Nephron (organoid): ENCODE data around the gene TTLL5.

ENCODE experiments used
- H3K27ac Mint-ChIP-seq, 3 experiments: 2 replicates each; pipeline ENCODE4 v1.8.0; 2020; ENCODE audit warnings: mixed read lengths in 3 of 3, mild to moderate bottlenecking in 2 of 3, moderate library complexity in 1 of 3
- H3K27me3 Mint-ChIP-seq: 2 replicates; pipeline ENCODE4 v1.8.0; 2021; ENCODE audit warnings: low read depth, mild to moderate bottlenecking, moderate library complexity, mixed read lengths
- H3K36me3 Mint-ChIP-seq: 2 replicates; pipeline ENCODE4 v1.8.0; 2020; ENCODE audit warnings: low read depth, mixed read lengths
- H3K4me1 Mint-ChIP-seq: 2 replicates; pipeline ENCODE4 v1.8.0; 2020; ENCODE audit warnings: mixed read lengths
- H3K4me3 Mint-ChIP-seq, 3 experiments: 2 replicates each; pipeline ENCODE4 v1.8.0; 2020; ENCODE audit warnings: mild to moderate bottlenecking in 3 of 3, mixed read lengths in 3 of 3, moderate library complexity in 2 of 3
- H3K9me3 Mint-ChIP-seq: 2 replicates; pipeline ENCODE4 v1.8.0; 2020; ENCODE audit warnings: mixed read lengths
- CTCF ChIP-seq, 3 experiments: fragments of 200-600 bp; sonication (generic); IDR thresholded peaks; one replicate each; pipeline ENCODE4 v1.5.0; 2021; ENCODE audit warnings: antibody characterized with exemption in 3 of 3; ENCODE audit not compliant: unreplicated experiment in 3 of 3

The TTLL5 gene

GRCh38 chr14:75650253-75651058 is 10.6 kb upstream of the TTLL5 start:
- Mint-ChIP-seq H3K27ac (peak overlapping the region; percentile 86 to 92 (median 89)), H3K4me1 (peaks cover 43% of the 10 kb centered on the region), H3K9me3 (no peaks in the 10 kb centered on the region), H3K27me3 (no peaks in the 10 kb centered on the region), H3K36me3 (peaks cover 57% of the 10 kb centered on the region), H3K4me3 (peak overlapping the region in 1 of 3 experiments; percentile 17)
- TF ChIP-seq CTCF (IDR thresholded peaks at IDR 0.05; ENCODE audit: unreplicated experiment in 3 of 3), result no peak

GRCh38 chr14:75653563-75653962 is 7.5 kb upstream of the TTLL5 start:
- H3K27me3 Mint-ChIP-seq, result no peaks in the 10 kb centered on the region
- H3K36me3 Mint-ChIP-seq, result peaks cover 61% of the 10 kb centered on the region
- peaks cover 24% of the 10 kb centered on the region for H3K4me1 Mint-ChIP-seq
- H3K9me3 Mint-ChIP-seq, result no peaks in the 10 kb centered on the region
- no peak overlapping the region for H3K27ac Mint-ChIP-seq
- H3K4me3 Mint-ChIP-seq, result no peak overlapping the region
- no peak for TF ChIP-seq CTCF (IDR thresholded peaks at IDR 0.05; ENCODE audit: unreplicated experiment in 3 of 3)

- Mint-ChIP-seq H3K27me3 (no peaks in the 10 kb centered on the region), H3K27ac (peak overlapping the region in 1 of 3 experiments; percentile 71), H3K9me3 (no peaks in the 10 kb centered on the region), H3K4me3 (no peak overlapping the region), H3K36me3 (peaks cover 59% of the 10 kb centered on the region), H3K4me1 (peaks cover 21% of the 10 kb centered on the region)
- peak; percentile 92 to 99 (median 98) for TF ChIP-seq CTCF (IDR thresholded peaks at IDR 0.05; ENCODE audit: unreplicated experiment in 3 of 3)
Observed at GRCh38 chr14:75654127-75654732, 6.8 kb upstream of the TTLL5 start.

GRCh38 chr14:75655235-75655634 is 5.8 kb upstream of the TTLL5 start:
- no peak overlapping the region for H3K4me3 Mint-ChIP-seq
- peaks cover 14% of the 10 kb centered on the region for H3K4me1 Mint-ChIP-seq
- TF ChIP-seq CTCF (IDR thresholded peaks at IDR 0.05; ENCODE audit: unreplicated experiment in 3 of 3), result no peak
- no peak overlapping the region for H3K27ac Mint-ChIP-seq
- peaks cover 49% of the 10 kb centered on the region for H3K36me3 Mint-ChIP-seq
- H3K9me3 Mint-ChIP-seq, result no peaks in the 10 kb centered on the region
- no peaks in the 10 kb centered on the region for H3K27me3 Mint-ChIP-seq

GRCh38 chr14:75657331-75657730 is 3.7 kb upstream of the TTLL5 start:
- no peak for TF ChIP-seq CTCF (IDR thresholded peaks at IDR 0.05; ENCODE audit: unreplicated experiment in 3 of 3)
- Mint-ChIP-seq H3K4me1 (peaks cover 18% of the 10 kb centered on the region), H3K9me3 (no peaks in the 10 kb centered on the region), H3K36me3 (peaks cover 28% of the 10 kb centered on the region), H3K27me3 (no peaks in the 10 kb centered on the region), H3K27ac (no peak overlapping the region), H3K4me3 (peak overlapping the region in 2 of 3 experiments; percentile 12 to 57)
